HFFc6 (cell line): ENCODE measurements around the gene ARMC9. TPM values are rescaled to one million over a fixed set of nuclear protein-coding genes. Genes with fewer than 3 reads are reported as not detected.
A peak's percentile ranks its signal among the peaks of the same experiment; 100 is the strongest.

ENCODE experiments used
- DNase-seq: peaks from one replicate; pipeline ENCODE4 v3.0.0-alpha.2; 2018
- H3K27ac Mint-ChIP-seq: 2 replicates; pipeline ENCODE4 v1.8.0; 2020; ENCODE audit warnings: mild to moderate bottlenecking, mixed read lengths
- H3K27me3 Mint-ChIP-seq: 2 replicates; pipeline ENCODE4 v1.8.0; 2021; ENCODE audit warnings: mild to moderate bottlenecking, moderate library complexity, mixed read lengths; ENCODE audit not compliant: insufficient read depth
- H3K36me3 Mint-ChIP-seq: 2 replicates; pipeline ENCODE4 v1.8.0; 2021; ENCODE audit warnings: low read depth, mixed read lengths
- H3K4me1 Mint-ChIP-seq: 2 replicates; pipeline ENCODE4 v1.8.0; 2020; ENCODE audit warnings: low read depth, mixed read lengths
- H3K4me3 Mint-ChIP-seq: 2 replicates; pipeline ENCODE4 v1.8.0; 2020; ENCODE audit warnings: mild to moderate bottlenecking, moderate library complexity, mixed read lengths
- H3K9me3 Mint-ChIP-seq: 2 replicates; pipeline ENCODE4 v1.8.0; 2020; ENCODE audit warnings: mild to moderate bottlenecking, mixed read lengths
- total RNA-seq, 6 experiments: library from RNA; stranded (reverse); fragmentation: NEBNext Ultra II Directional; extraction: Animal tissue kit (Norgen Biotek cat#: 25700); gene quantifications; 2 replicates in 1 of 6; 3 replicates in 5 of 6; pipeline ENCODE4 v1.2.3, GENCODE V29; 2021
- TF ChIP-seq, protein P1 (sequence below): fragments of 200-600 bp; sonication (generic); IDR thresholded peaks from 2 replicates; pipeline ENCODE4 v1.5.0; 2021; ENCODE audit warnings: antibody characterized with exemption, mild to moderate bottlenecking

ARMC9 gene
- total RNA-seq, 6 experiments from 2014 or later, result 49.3 to 93.2 (median 55.7) TPM

DNA sequence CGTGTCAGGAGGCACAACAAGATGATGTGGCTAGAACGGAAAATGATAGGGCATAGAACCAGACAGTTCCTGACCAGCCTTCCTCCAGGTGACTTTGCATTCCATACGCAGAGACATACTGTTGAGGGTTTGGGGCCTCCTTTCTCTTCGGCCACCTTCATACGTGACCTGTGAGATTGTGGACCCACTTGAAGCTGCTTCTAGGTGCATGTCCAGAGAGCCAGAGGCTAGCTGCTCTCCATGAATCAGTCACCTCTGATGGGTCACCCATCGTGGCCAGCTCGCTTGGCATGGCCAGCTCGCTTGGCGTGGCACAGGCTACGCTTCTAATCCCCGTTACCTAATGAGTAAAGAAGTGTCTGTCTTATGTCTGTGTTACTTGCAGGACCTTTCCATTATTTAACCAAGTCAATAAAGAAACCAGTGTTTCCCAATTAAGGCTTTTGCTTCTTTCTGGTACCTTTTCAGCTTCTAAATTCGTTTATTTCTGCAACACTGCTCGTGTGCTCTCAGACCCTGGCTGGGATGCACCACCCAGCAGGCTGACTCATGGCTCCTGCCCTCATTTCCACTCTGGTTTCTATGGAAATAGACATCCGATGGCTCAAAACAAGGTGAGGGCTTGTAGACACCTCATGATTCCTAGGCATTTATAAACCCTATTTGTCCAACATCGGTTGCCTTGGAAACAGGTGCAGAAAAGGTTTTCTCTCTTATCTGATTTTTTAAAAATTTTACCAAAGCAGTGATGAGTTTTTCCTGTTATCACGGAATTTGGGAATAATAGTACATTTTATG lies 110.4 kb downstream of the ARMC9 start:
- no peaks in the 10 kb centered on the region for H3K9me3 Mint-ChIP-seq

DNA sequence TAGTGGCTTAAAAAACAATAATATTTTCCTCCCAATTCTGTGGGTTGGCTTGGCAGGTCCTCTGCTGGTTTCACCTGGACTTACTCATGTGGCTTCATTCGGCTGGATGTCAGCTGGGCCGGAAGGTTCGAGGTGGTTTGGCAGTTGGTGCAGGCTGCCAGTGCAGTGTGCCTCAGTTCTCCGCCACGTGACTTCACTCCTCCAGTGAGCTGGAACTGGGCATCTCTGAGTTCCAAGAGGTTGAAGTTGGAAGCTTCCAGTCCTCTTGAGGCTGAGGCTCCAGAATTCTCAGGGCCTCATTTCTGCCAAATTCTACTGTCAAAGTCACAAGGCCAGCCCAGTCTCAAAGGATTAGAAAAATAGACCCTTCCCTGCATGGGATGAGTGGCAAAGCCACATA lies 113.6 kb downstream of the ARMC9 start:
- no peak overlapping the region for H3K27ac Mint-ChIP-seq
- no peak for DNase-seq
- peaks cover 5% of the 10 kb centered on the region; the same call in 1 of the 2 replicates for H3K4me1 Mint-ChIP-seq
- H3K4me3 Mint-ChIP-seq, result no peak overlapping the region
- peaks cover 8% of the 10 kb centered on the region; the same call in 1 of the 2 replicates for H3K36me3 Mint-ChIP-seq
- peaks cover 8% of the 10 kb centered on the region; the same call in 1 of the 2 replicates for H3K27me3 Mint-ChIP-seq
- H3K9me3 Mint-ChIP-seq, result no peaks in the 10 kb centered on the region
- TF ChIP-seq, protein P1, sequence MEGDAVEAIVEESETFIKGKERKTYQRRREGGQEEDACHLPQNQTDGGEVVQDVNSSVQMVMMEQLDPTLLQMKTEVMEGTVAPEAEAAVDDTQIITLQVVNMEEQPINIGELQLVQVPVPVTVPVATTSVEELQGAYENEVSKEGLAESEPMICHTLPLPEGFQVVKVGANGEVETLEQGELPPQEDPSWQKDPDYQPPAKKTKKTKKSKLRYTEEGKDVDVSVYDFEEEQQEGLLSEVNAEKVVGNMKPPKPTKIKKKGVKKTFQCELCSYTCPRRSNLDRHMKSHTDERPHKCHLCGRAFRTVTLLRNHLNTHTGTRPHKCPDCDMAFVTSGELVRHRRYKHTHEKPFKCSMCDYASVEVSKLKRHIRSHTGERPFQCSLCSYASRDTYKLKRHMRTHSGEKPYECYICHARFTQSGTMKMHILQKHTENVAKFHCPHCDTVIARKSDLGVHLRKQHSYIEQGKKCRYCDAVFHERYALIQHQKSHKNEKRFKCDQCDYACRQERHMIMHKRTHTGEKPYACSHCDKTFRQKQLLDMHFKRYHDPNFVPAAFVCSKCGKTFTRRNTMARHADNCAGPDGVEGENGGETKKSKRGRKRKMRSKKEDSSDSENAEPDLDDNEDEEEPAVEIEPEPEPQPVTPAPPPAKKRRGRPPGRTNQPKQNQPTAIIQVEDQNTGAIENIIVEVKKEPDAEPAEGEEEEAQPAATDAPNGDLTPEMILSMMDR, result no peak

More for the DNA sequence above, 110.4 kb downstream of the ARMC9 start:
- Mint-ChIP-seq H3K4me1 (peaks cover 5% of the 10 kb centered on the region; the same call in 1 of the 2 replicates), H3K36me3 (peaks cover 9% of the 10 kb centered on the region; the same call in 1 of the 2 replicates), H3K27me3 (peaks cover 8% of the 10 kb centered on the region; the same call in 1 of the 2 replicates), H3K4me3 (no peak overlapping the region), H3K27ac (peak overlapping the region; percentile 65)
- TF ChIP-seq, protein P1, result no peak
- peak; percentile 64 for DNase-seq

- TF ChIP-seq, protein P1, result no peak
Observed at GRCh38 chr2:231315896-231316295, 117.5 kb downstream of the ARMC9 start.

DNA sequence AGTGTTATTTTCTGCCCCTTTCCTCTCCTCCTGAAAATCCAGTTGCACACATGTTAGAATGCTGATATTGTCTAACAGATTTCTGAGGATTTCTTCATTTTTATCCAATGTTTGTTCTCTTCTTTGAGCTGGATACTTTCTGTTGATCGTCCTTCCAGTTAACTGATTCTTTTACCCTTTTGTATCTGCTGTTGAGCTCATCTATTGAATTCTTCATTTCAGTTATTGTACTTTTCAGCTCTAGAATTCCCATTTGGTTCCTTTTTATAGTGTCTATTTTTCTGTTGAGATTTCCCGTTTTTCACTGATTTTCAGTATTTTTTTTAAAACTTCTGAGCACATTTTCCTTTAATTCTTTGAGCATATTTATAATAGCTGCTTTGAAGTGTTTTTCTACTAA lies 119.1 kb downstream of the ARMC9 start:
- Mint-ChIP-seq H3K4me1 (peaks cover 11% of the 10 kb centered on the region), H3K27me3 (peaks cover 4% of the 10 kb centered on the region; the same call in 1 of the 2 replicates), H3K4me3 (no peak overlapping the region), H3K36me3 (peaks cover 16% of the 10 kb centered on the region), H3K9me3 (no peaks in the 10 kb centered on the region), H3K27ac (no peak overlapping the region)
- TF ChIP-seq, protein P1, result no peak
- no peak for DNase-seq

More at GRCh38 chr2:231315896-231316295, 117.5 kb downstream of the ARMC9 start:
- H3K9me3 Mint-ChIP-seq, result no peaks in the 10 kb centered on the region
- H3K27me3 Mint-ChIP-seq, result peaks cover 8% of the 10 kb centered on the region; the same call in 1 of the 2 replicates
- no peak overlapping the region for H3K4me3 Mint-ChIP-seq
- peaks cover 11% of the 10 kb centered on the region for H3K4me1 Mint-ChIP-seq
- no peak for DNase-seq
- H3K36me3 Mint-ChIP-seq, result peaks cover 16% of the 10 kb centered on the region; the same call in 1 of the 2 replicates
- no peak overlapping the region for H3K27ac Mint-ChIP-seq

GRCh38 chr2:231318436-231318835 lies 120.0 kb downstream of the ARMC9 start:
- Mint-ChIP-seq H3K27me3 (peaks cover 4% of the 10 kb centered on the region; the same call in 1 of the 2 replicates), H3K27ac (no peak overlapping the region), H3K36me3 (peaks cover 16% of the 10 kb centered on the region), H3K4me1 (peaks cover 11% of the 10 kb centered on the region), H3K9me3 (no peaks in the 10 kb centered on the region), H3K4me3 (no peak overlapping the region)
- no peak for DNase-seq
- TF ChIP-seq, protein P1, result no peak
